HG03045 (cell line): Measurements from ENCODE around the gene GSTM5.
"Not testable (repeated sequence)": the region's sequence is repeated elsewhere in the genome, so short reads cannot be mapped to it uniquely, and the experiment has no call there.

Experiments used
- ATAC-seq: cut with Tn5 transposase; IDR thresholded peaks from one replicate; pipeline ENCODE4 v1.9.1; 2021; ENCODE audit warnings: mild to moderate bottlenecking, moderate library complexity; ENCODE audit not compliant: unreplicated experiment

The GSTM5 gene

GRCh38 chr1:109760581-109761226 lies 48.7 kb downstream of the GSTM5 start:
- no peak for ATAC-seq

- no peak for ATAC-seq
These were observed 49.4 kb downstream of the GSTM5 start for GRCh38 chr1:109761227-109762038.

GRCh38 chr1:109762039-109762585 lies 50.1 kb downstream of the GSTM5 start:
- ATAC-seq: no peak

- ATAC-seq: no peak
These were observed 51.0 kb downstream of the GSTM5 start for GRCh38 chr1:109762821-109763645.

GRCh38 chr1:109763646-109764415 lies 51.8 kb downstream of the GSTM5 start, which contains the start of gene EPS8L3:
Gene EPS8L3 (minus strand): TSS chr1:109763923. CDS start chr1:109761749, 2,174 bp downstream.
- no peak for ATAC-seq

GRCh38 chr1:109764561-109765482 lies 52.8 kb downstream of the GSTM5 start:
- ATAC-seq: no peak

- ATAC-seq: no peak
These were observed 53.4 kb downstream of the GSTM5 start for GRCh38 chr1:109765483-109765815.

- no peak for ATAC-seq
These were observed 54.0 kb downstream of the GSTM5 start for GRCh38 chr1:109765896-109766615.

- ATAC-seq: not testable (repeated sequence)
These were observed 55.1 kb downstream of the GSTM5 start for GRCh38 chr1:109766991-109767636.
